HG02981 (cell line): Measurements from ENCODE around the gene NARS2.

Experiments
- ATAC-seq: cut with Tn5 transposase; IDR thresholded peaks from one replicate; pipeline ENCODE4 v1.9.1; 2021; ENCODE audit warnings: mild to moderate bottlenecking, moderate library complexity; ENCODE audit not compliant: unreplicated experiment

Gene NARS2

GRCh38 chr11:78386215-78386941, 188.3 kb downstream of the NARS2 start:
- ATAC-seq = no peak
